ENCODE results near the gene GNAQ.

The GNAQ gene

GRCh38 chr9:77996696-77997095 is 34.9 kb downstream of the GNAQ start:
- no peak overlapping the region for H3K4me3 ChIP-seq (ENCODE audit: low read depth, low read length)
- no peak for TF ChIP-seq CTCF (IDR thresholded peaks at IDR 0.05; ENCODE audit: borderline replicate concordance, insufficient read depth, low read depth, low read length)

- H3K4me3 ChIP-seq (ENCODE audit: low read depth, low read length): no peak overlapping the region
- no peak for TF ChIP-seq CTCF (IDR thresholded peaks at IDR 0.05; ENCODE audit: borderline replicate concordance, insufficient read depth, low read depth, low read length)
Measured at GRCh38 chr9:77991191-77991590, 40.4 kb downstream of the GNAQ start.

- no peak for TF ChIP-seq CTCF (IDR thresholded peaks at IDR 0.05; ENCODE audit: borderline replicate concordance, insufficient read depth, low read depth, low read length)
- no peak overlapping the region for H3K4me3 ChIP-seq (ENCODE audit: low read depth, low read length)
Measured at GRCh38 chr9:77989909-77990308, 41.7 kb downstream of the GNAQ start.

GRCh38 chr9:77989458-77989857 is 42.2 kb downstream of the GNAQ start:
- no peak for TF ChIP-seq CTCF (IDR thresholded peaks at IDR 0.05; ENCODE audit: borderline replicate concordance, insufficient read depth, low read depth, low read length)

GRCh38 chr9:77988630-77989029 is 43.0 kb downstream of the GNAQ start:
- H3K4me3 ChIP-seq (ENCODE audit: low read depth, low read length): no peak overlapping the region
- no peak for TF ChIP-seq CTCF (IDR thresholded peaks at IDR 0.05; ENCODE audit: borderline replicate concordance, insufficient read depth, low read depth, low read length)

More at GRCh38 chr9:77989458-77989857, 42.2 kb downstream of the GNAQ start:
- no peak overlapping the region for H3K4me3 ChIP-seq (ENCODE audit: low read depth, low read length)

GRCh38 chr9:77987880-77988525 is 43.6 kb downstream of the GNAQ start:
- no peak overlapping the region for H3K4me3 ChIP-seq (ENCODE audit: low read depth, low read length)
- TF ChIP-seq CTCF (IDR thresholded peaks at IDR 0.05; ENCODE audit: borderline replicate concordance, insufficient read depth, low read depth, low read length): no peak

- H3K4me3 ChIP-seq (ENCODE audit: low read depth, low read length): no peak overlapping the region
- TF ChIP-seq CTCF (IDR thresholded peaks at IDR 0.05; ENCODE audit: borderline replicate concordance, insufficient read depth, low read depth, low read length): no peak
Measured at GRCh38 chr9:77987081-77987656, 44.4 kb downstream of the GNAQ start.

Data from GM12875 (cell line).